Spleen (tissue), 11 donors: ENCODE measurements around the gene NAA40. TPM values are rescaled to one million over a fixed set of nuclear protein-coding genes. Genes with fewer than 3 reads are reported as not detected.

Experiments
- DNase-seq: peaks from one replicate; pipeline ENCODE4 v3.0.0-alpha.2; 2020
- H3K27ac ChIP-seq, 8 donors: fragments of 200-600 bp; sonication (generic) in 7 of 8; 1 replicate in 4 of 8; 2 replicates in 4 of 8; pipeline versions ENCODE4 v1.5.0 to v1.8.0; 2016 to 2021; ENCODE audit warnings: inconsistent platforms in 4 of 8, mild to moderate bottlenecking in 4 of 8, moderate library complexity in 1 of 8
- H3K27me3 ChIP-seq, 7 donors: fragments of 200-600 bp; sonication (generic) in 6 of 7; replicated peaks in 1 of 7; 1 replicate in 4 of 7; 2 replicates in 3 of 7; pipeline versions ENCODE4 v1.5.0 to v1.8.0; 2016 to 2021; ENCODE audit warnings: inconsistent platforms in 3 of 7, mild to moderate bottlenecking in 1 of 7
- H3K36me3 ChIP-seq, 6 donors: fragments of 200-600 bp; sonication (generic) in 5 of 6; 1 replicate in 4 of 6; 2 replicates in 2 of 6; pipeline versions ENCODE4 v1.5.0 to v1.8.0; 2016 to 2021; ENCODE audit warnings: inconsistent platforms in 2 of 6
- H3K4me1 ChIP-seq, 6 donors: fragments of 200-600 bp; sonication (generic) in 5 of 6; 1 replicate in 3 of 6; 2 replicates in 3 of 6; pipeline versions ENCODE4 v1.5.0 to v1.8.0; 2016 to 2021; ENCODE audit warnings: inconsistent platforms in 3 of 6
- H3K4me3 ChIP-seq, 8 donors: fragments of 200-600 bp; sonication (generic) in 7 of 8; 1 replicate in 4 of 8; 2 replicates in 4 of 8; pipeline versions ENCODE4 v1.5.0 to v1.8.0; 2016 to 2021; ENCODE audit warnings: inconsistent platforms in 4 of 8, mild to moderate bottlenecking in 4 of 8, moderate library complexity in 2 of 8
- H3K9me3 ChIP-seq, 8 donors: fragments of 200-600 bp; sonication (generic) in 7 of 8; 1 replicate in 4 of 8; 2 replicates in 4 of 8; pipeline versions ENCODE4 v1.5.0 to v1.8.0; 2016 to 2021; ENCODE audit warnings: inconsistent platforms in 4 of 8
- POLR2A ChIP-seq, 3 donors: fragments of 450-650 bp; IDR thresholded peaks; one replicate each; pipeline ENCODE4 v1.5.1; 2017; ENCODE audit warnings: antibody characterized with exemption in 3 of 3, mild to moderate bottlenecking in 1 of 3
- POLR2AphosphoS5 ChIP-seq, 3 donors: sonication (generic); formaldehyde crosslinking; IDR thresholded peaks; one replicate each; pipeline ENCODE4 v1.5.1; 2017; ENCODE audit warnings: antibody characterized with exemption in 3 of 3
- WGBS, 5 donors: extraction: QIAGEN DNeasy Blood & Tissue Kit in 3 of 5; methylation state at CpG; one replicate each; pipeline versions ENCODE4 v1.1.5 to v1.1.7; 2013 to 2018; 5-methylcytosine and 5-hydroxymethylcytosine counted together
- intact Hi-C: fragments of 100-400 bp; cut with DNase I; formaldehyde crosslinking; loops from one replicate; pipeline ENCODE4 v1.15.0; 2023; ENCODE audit warnings: low total_unique reads
- polyA plus RNA-seq, 3 donors: library from polyadenylated mRNA; stranded (reverse); fragments of 200-250 nt; gene quantifications; one replicate each; pipeline ENCODE4 v1.2.1, GENCODE V29; 2013
- total RNA-seq, 7 donors: library from RNA; depleted of rRNA in 3 of 7; stranded (reverse); fragments of >200 nt in 3 of 7; fragmentation: NEBNext Ultra II Directional in 4 of 7; extraction: Animal tissue kit (Norgen Biotek cat#: 25700) in 4 of 7; gene quantifications; one replicate each; pipeline versions ENCODE4 v1.1.0 to v1.2.1, GENCODE V29; 2016 to 2021
- TF ChIP-seq, protein P1 (sequence below), 11 experiments: fragments of 200-600 bp in 7 of 11; fragments of 450-650 bp in 4 of 11; sonication (generic) in 4 of 11; IDR thresholded peaks in 8 of 11; conservative IDR thresholded peaks in 3 of 11; 1 replicate in 7 of 11; 2 replicates in 4 of 11; pipeline versions ENCODE4 v1.4.0 to v1.8.0; 2016 to 2021; ENCODE audit warnings: antibody characterized with exemption in 11 of 11, inconsistent platforms in 4 of 11, mild to moderate bottlenecking in 1 of 11
- donor health status: healthy with polysubstance abuse.
- donor health status: DM: no; HTN: no; CAD: no; lungs with moderate emphysema.
- donor health status: DM: no; HTN: no; CAD: no.
- donor health status: Bipolar disorder and iron deficiency.
- donor health status: healthy.
- donor health status: DM: no; HTN: no; CAD: no.
- donor health status: DM: yes; HTN: yes; CAD: no.

Gene NAA40
- total and polyA plus RNA-seq, 10 donors = 12.1 to 45.4 (median 30.2) TPM

DNA sequence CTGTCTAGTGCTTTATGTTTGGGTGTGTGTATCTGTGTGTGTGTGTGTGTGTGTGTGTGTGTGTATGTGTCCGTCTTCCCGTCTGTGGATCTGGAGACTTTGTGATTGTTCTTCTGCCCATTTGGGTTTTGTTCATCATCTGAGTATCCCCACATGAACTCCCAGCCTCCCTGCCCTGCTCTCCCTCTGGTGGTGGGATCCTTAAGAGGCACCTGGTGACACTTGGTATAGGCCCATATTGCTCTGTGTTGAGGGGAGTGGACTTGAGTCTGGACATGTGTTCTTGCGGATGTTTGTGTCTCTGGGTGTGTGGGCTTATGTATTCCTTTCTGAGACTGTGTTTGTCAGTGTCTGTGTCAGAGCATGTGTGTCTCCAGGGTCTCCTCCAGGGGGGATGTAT is 37.1 kb upstream of the NAA40 start:
- 81 to 95% (median 92%) methylated on average over 3 of the region's 3 CpGs for WGBS, 5 donors
- Histone ChIP-seq H3K4me3 (no peak overlapping the region), H3K36me3 (peaks cover 16 to 100% (median 91%) of the 10 kb centered on the region in 6 donors), H3K27ac (no peak overlapping the region), H3K4me1 (peaks cover 0 to 7% (median 0%) of the 10 kb centered on the region in 6 donors), H3K9me3 (no peaks in the 10 kb centered on the region), H3K27me3 (no peaks in the 10 kb centered on the region)
- TF ChIP-seq, protein P1, sequence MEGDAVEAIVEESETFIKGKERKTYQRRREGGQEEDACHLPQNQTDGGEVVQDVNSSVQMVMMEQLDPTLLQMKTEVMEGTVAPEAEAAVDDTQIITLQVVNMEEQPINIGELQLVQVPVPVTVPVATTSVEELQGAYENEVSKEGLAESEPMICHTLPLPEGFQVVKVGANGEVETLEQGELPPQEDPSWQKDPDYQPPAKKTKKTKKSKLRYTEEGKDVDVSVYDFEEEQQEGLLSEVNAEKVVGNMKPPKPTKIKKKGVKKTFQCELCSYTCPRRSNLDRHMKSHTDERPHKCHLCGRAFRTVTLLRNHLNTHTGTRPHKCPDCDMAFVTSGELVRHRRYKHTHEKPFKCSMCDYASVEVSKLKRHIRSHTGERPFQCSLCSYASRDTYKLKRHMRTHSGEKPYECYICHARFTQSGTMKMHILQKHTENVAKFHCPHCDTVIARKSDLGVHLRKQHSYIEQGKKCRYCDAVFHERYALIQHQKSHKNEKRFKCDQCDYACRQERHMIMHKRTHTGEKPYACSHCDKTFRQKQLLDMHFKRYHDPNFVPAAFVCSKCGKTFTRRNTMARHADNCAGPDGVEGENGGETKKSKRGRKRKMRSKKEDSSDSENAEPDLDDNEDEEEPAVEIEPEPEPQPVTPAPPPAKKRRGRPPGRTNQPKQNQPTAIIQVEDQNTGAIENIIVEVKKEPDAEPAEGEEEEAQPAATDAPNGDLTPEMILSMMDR (IDR thresholded peaks at IDR 0.05 in 8 of 11, conservative IDR thresholded peaks at IDR 0.05 in 3 of 11) = no peak
- TF ChIP-seq POLR2AphosphoS5 (IDR thresholded peaks at IDR 0.05) = no peak
- TF ChIP-seq POLR2A (IDR thresholded peaks at IDR 0.05) = no peak
- DNase-seq = no peak
- intact Hi-C loops = no loop called here

DNA sequence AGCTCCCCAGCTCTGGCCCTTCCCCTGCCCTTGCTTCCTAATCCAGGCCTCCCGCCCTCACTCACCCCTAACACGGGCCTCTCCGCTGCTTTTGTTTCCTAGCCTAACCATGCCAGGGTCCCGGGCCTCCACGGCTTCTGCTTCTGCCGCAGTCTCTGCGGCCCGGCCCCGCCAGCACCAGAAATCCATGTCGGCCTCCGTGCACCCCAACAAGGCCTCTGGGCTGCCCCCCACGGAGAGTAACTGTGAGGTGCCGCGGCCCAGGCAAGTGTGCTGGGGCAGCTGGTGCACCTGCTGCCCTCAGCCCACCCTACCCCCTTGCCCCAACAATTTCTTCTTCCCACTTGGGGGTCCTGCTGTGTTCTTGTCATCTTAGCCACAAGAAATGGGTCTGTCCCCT is 34.9 kb upstream of the NAA40 start:
- peaks cover 0 to 28% (median 4%) of the 10 kb centered on the region in 6 donors for H3K4me1 ChIP-seq
- no peaks in the 10 kb centered on the region for H3K9me3 ChIP-seq
- 96 to 97% (median 97%) methylated on average over 11 to 14 of the region's 14 CpGs for WGBS, 5 donors
- no peak overlapping the region for H3K27ac ChIP-seq
- no peak overlapping the region for H3K4me3 ChIP-seq
- intact Hi-C loops = no loop called here
- DNase-seq = no peak
- H3K27me3 ChIP-seq = no peaks in the 10 kb centered on the region
- H3K36me3 ChIP-seq = peaks cover 19 to 100% (median 91%) of the 10 kb centered on the region in 6 donors
- TF ChIP-seq POLR2A (IDR thresholded peaks at IDR 0.05) = no peak
- peak in 1 of 3 donors; percentile 7 for TF ChIP-seq POLR2AphosphoS5 (IDR thresholded peaks at IDR 0.05)
- TF ChIP-seq, protein P1 (IDR thresholded peaks at IDR 0.05 in 8 of 11, conservative IDR thresholded peaks at IDR 0.05 in 3 of 11) = no peak

DNA sequence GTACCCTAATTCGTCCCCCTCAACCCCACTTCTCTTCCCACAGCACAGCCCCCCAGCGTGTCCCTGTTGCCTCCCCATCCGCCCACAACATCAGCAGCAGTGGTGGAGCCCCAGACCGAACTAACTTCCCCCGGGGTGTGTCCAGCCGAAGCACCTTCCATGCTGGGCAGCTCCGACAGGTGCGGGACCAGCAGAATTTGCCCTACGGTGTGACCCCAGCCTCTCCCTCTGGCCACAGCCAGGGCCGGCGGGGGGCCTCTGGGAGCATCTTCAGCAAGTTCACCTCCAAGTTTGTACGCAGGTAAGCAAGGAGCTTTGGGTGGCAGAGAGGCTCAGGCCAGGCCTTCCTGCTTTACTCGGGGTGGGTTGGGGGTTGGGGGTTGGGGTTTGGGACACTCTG is 34.1 kb upstream of the NAA40 start:
- no peak for DNase-seq
- TF ChIP-seq, protein P1 (IDR thresholded peaks at IDR 0.05 in 8 of 11, conservative IDR thresholded peaks at IDR 0.05 in 3 of 11) = no peak
- peak in 1 of 3 donors; percentile 29 for TF ChIP-seq POLR2AphosphoS5 (IDR thresholded peaks at IDR 0.05)
- no peak for TF ChIP-seq POLR2A (IDR thresholded peaks at IDR 0.05)
- 95 to 98% (median 95%) methylated on average over 12 to 13 of the region's 13 CpGs for WGBS, 5 donors
- Histone ChIP-seq H3K4me3 (no peak overlapping the region), H3K36me3 (peaks cover 19 to 100% (median 91%) of the 10 kb centered on the region in 6 donors), H3K9me3 (no peaks in the 10 kb centered on the region), H3K27me3 (no peaks in the 10 kb centered on the region), H3K27ac (no peak overlapping the region), H3K4me1 (peaks cover 0 to 36% (median 4%) of the 10 kb centered on the region in 6 donors)
- intact Hi-C loops = no loop called here

DNA sequence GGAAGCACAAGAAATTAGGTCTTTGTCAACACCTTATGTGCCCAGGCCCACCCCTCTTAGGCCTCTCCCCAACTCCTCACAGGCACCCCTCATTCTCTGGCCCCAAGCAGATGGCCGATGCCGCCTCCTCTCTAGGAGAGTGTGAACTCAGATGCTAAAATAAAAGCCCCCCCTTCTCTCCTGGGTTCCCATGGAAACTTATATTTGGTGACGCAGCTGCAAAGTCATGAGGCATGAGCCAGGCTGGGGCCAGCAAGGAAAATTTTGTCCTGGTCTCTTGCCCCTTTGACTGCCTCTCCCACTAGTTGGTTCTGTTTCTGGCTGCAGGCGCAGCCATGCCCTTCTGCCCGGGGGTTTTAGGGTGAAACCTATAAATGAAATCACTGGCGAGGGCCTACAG is 33.6 kb upstream of the NAA40 start:
- H3K9me3 ChIP-seq = no peaks in the 10 kb centered on the region
- peaks cover 15 to 100% (median 90%) of the 10 kb centered on the region in 6 donors for H3K36me3 ChIP-seq
- H3K4me1 ChIP-seq = peaks cover 0 to 36% (median 4%) of the 10 kb centered on the region in 6 donors
- TF ChIP-seq, protein P1 (IDR thresholded peaks at IDR 0.05 in 8 of 11, conservative IDR thresholded peaks at IDR 0.05 in 3 of 11) = no peak
- TF ChIP-seq POLR2AphosphoS5 (IDR thresholded peaks at IDR 0.05) = no peak
- no peak for TF ChIP-seq POLR2A (IDR thresholded peaks at IDR 0.05)
- no peak overlapping the region for H3K27ac ChIP-seq
- intact Hi-C loops = no loop called here
- H3K27me3 ChIP-seq = no peaks in the 10 kb centered on the region
- no peak overlapping the region for H3K4me3 ChIP-seq
- no peak for DNase-seq
- 87 to 96% (median 92%) methylated on average over 4 to 6 of the region's 6 CpGs for WGBS, 5 donors
